H9 (cell line): ENCODE results near the gene PGR. TPM values are rescaled to one million over a fixed set of nuclear protein-coding genes. Genes with fewer than 3 reads are reported as not detected.

ENCODE experiments used
- DNase-seq: peaks from one replicate; pipeline ENCODE4 v3.0.0-alpha.2; 2017
- H2AFZ ChIP-seq: one replicate; pipeline ENCODE4 v1.6.1; 2013; ENCODE audit warnings: mild to moderate bottlenecking, low read length, control low read depth, moderate library complexity
- H2AK5ac ChIP-seq: 2 replicates; pipeline ENCODE4 v1.6.1; 2013; ENCODE audit warnings: low read length, control low read depth, mixed read lengths; ENCODE audit not compliant: insufficient read length
- H2BK120ac ChIP-seq: one replicate; pipeline ENCODE4 v1.6.1; 2013; ENCODE audit warnings: low read depth, mild to moderate bottlenecking, low read length, control low read depth, inconsistent platforms; ENCODE audit not compliant: poor library complexity, severe bottlenecking
- H2BK12ac ChIP-seq: 2 replicates; pipeline ENCODE4 v1.6.1; 2013; ENCODE audit warnings: low read length, control low read depth, mixed read lengths, low read depth; ENCODE audit not compliant: insufficient read length
- H2BK15ac ChIP-seq: 2 replicates; pipeline ENCODE4 v1.6.1; 2013; ENCODE audit warnings: low read depth, low read length, control low read depth
- H2BK20ac ChIP-seq: one replicate; pipeline ENCODE4 v1.6.1; 2013; ENCODE audit warnings: low read depth, mild to moderate bottlenecking, low read length, control low read depth, inconsistent platforms; ENCODE audit not compliant: poor library complexity, severe bottlenecking
- H2BK5ac ChIP-seq: 2 replicates; pipeline ENCODE4 v1.6.1; 2013; ENCODE audit warnings: low read length, control low read depth, mixed read lengths; ENCODE audit not compliant: insufficient read length
- H3K14ac ChIP-seq: 2 replicates; pipeline ENCODE4 v1.6.1; 2013; ENCODE audit warnings: low read length, control low read depth; ENCODE audit not compliant: insufficient read depth
- H3K18ac ChIP-seq: 2 replicates; pipeline ENCODE4 v1.6.1; 2013; ENCODE audit warnings: low read depth, mild to moderate bottlenecking, mixed read lengths, low read length, control low read depth; ENCODE audit not compliant: insufficient read length
- H3K23ac ChIP-seq: 2 replicates; pipeline ENCODE4 v1.6.1; 2013; ENCODE audit warnings: low read length, control low read depth, mixed read lengths, low read depth; ENCODE audit not compliant: insufficient read length
- H3K23me2 ChIP-seq: 2 replicates; pipeline ENCODE4 v1.6.1; 2013; ENCODE audit warnings: low read depth, mild to moderate bottlenecking, mixed read lengths, low read length, control low read depth; ENCODE audit not compliant: insufficient read length, poor library complexity, severe bottlenecking
- H3K27ac ChIP-seq: 2 replicates; pipeline ENCODE4 v1.5.1; 2013; ENCODE audit warnings: low read length, control low read depth, mixed read lengths, low read depth; ENCODE audit not compliant: insufficient read length
- H3K27me3 ChIP-seq: 2 replicates; pipeline ENCODE4 v1.6.1; 2013; ENCODE audit warnings: low read length, control low read depth, inconsistent platforms; ENCODE audit not compliant: insufficient read depth
- H3K4ac ChIP-seq: 2 replicates; pipeline ENCODE4 v1.6.1; 2013; ENCODE audit warnings: low read depth, mild to moderate bottlenecking, control low read depth, inconsistent platforms, low read length, moderate library complexity
- H3K4me1 ChIP-seq: 2 replicates; pipeline ENCODE4 v1.6.1; 2013; ENCODE audit warnings: low read length, control low read depth, inconsistent platforms; ENCODE audit not compliant: insufficient read depth
- H3K4me2 ChIP-seq: 2 replicates; pipeline ENCODE4 v1.6.1; 2013; ENCODE audit warnings: low read length, control low read depth, mixed read lengths; ENCODE audit not compliant: insufficient read length, insufficient read depth
- H3K56ac ChIP-seq: 2 replicates; pipeline ENCODE4 v1.6.1; 2013; ENCODE audit warnings: low read depth, mild to moderate bottlenecking, mixed read lengths, low read length, control low read depth; ENCODE audit not compliant: insufficient read length
- H3K79me1 ChIP-seq: 2 replicates; pipeline ENCODE4 v1.6.1; 2013; ENCODE audit warnings: low read depth, mild to moderate bottlenecking, moderate library complexity, low read length, control low read depth, inconsistent platforms; ENCODE audit not compliant: insufficient read depth, poor library complexity, severe bottlenecking
- H3K79me2 ChIP-seq: 2 replicates; pipeline ENCODE4 v1.6.1; 2013; ENCODE audit warnings: low read length, control low read depth, inconsistent platforms; ENCODE audit not compliant: insufficient read depth
- H3K9ac ChIP-seq: 2 replicates; pipeline ENCODE4 v1.6.1; 2013; ENCODE audit warnings: low read length, control low read depth, mixed read lengths; ENCODE audit not compliant: insufficient read length; ENCODE audit errors: extremely low read depth
- H3K9me3 ChIP-seq: one replicate; pipeline ENCODE4 v1.6.1; 2013; ENCODE audit warnings: low read depth, low read length, inconsistent platforms; ENCODE audit not compliant: control insufficient read depth
- H3T11ph ChIP-seq: one replicate; pipeline ENCODE4 v1.6.1; 2013; ENCODE audit warnings: mild to moderate bottlenecking, low read length, control low read depth, inconsistent platforms
- H4K20me1 ChIP-seq: one replicate; pipeline ENCODE4 v1.6.1; 2013; ENCODE audit not compliant: control insufficient read depth, insufficient read length, insufficient read depth
- H4K5ac ChIP-seq: 2 replicates; pipeline ENCODE4 v1.6.1; 2013; ENCODE audit warnings: low read depth, mild to moderate bottlenecking, mixed read lengths, low read length, control low read depth; ENCODE audit not compliant: insufficient read length
- H4K8ac ChIP-seq: replicated peaks from 2 replicates; pipeline ENCODE4 v1.6.1; 2013; ENCODE audit warnings: low read length, control low read depth, mixed read lengths, low read depth; ENCODE audit not compliant: insufficient read length
- H4K91ac ChIP-seq: 2 replicates; pipeline ENCODE4 v1.6.1; 2013; ENCODE audit warnings: low read depth, mild to moderate bottlenecking, moderate library complexity, mixed read lengths, low read length, control low read depth; ENCODE audit not compliant: insufficient read length
- H3K27ac Mint-ChIP-seq, 3 experiments: 2 replicates in 2 of 3; 3 replicates in 1 of 3; pipeline ENCODE4 v1.8.0; 2020 to 2021; ENCODE audit warnings: mixed read lengths in 3 of 3, mild to moderate bottlenecking in 1 of 3, moderate library complexity in 1 of 3
- H3K27me3 Mint-ChIP-seq: 2 replicates; pipeline ENCODE4 v1.8.0; 2021; ENCODE audit warnings: low read depth, mild to moderate bottlenecking, moderate library complexity, mixed read lengths
- H3K36me3 Mint-ChIP-seq, 3 experiments: 2 replicates in 2 of 3; 3 replicates in 1 of 3; pipeline ENCODE4 v1.8.0; 2020 to 2021; ENCODE audit warnings: low read depth in 3 of 3, mixed read lengths in 3 of 3; ENCODE audit not compliant: insufficient read depth in 1 of 3
- H3K4me1 Mint-ChIP-seq, 2 experiments: 2 replicates each; pipeline ENCODE4 v1.8.0; 2020; ENCODE audit warnings: mixed read lengths in 2 of 2
- H3K4me3 Mint-ChIP-seq, 2 experiments: 2 replicates in 1 of 2; 3 replicates in 1 of 2; pipeline ENCODE4 v1.8.0; 2020 to 2021; ENCODE audit warnings: mild to moderate bottlenecking in 2 of 2, mixed read lengths in 2 of 2, moderate library complexity in 1 of 2
- H3K9me3 Mint-ChIP-seq, 2 experiments: 2 replicates in 1 of 2; 3 replicates in 1 of 2; pipeline ENCODE4 v1.8.0; 2020; ENCODE audit warnings: mild to moderate bottlenecking in 2 of 2, mixed read lengths in 2 of 2, moderate library complexity in 1 of 2
- WGBS: extraction: QIAGEN DNeasy Blood & Tissue Kit; methylation state at CpG from one replicate; pipeline ENCODE4 v1.1.7; 2013; ENCODE audit warnings: missing lambda C conversion rate, low lambda C conversion rate, mixed read lengths; ENCODE audit not compliant: insufficient read length; ENCODE audit errors: extremely low coverage; 5-methylcytosine and 5-hydroxymethylcytosine counted together
- total RNA-seq: library from RNA; stranded (reverse); gene quantifications from 2 replicates; pipeline ENCODE4 v1.2.1, GENCODE V29; 2021
- TF ChIP-seq, protein P1 (sequence below): fragments of 200-600 bp; sonication (generic); conservative IDR thresholded peaks from 3 replicates; pipeline ENCODE4 v1.8.0; 2021; ENCODE audit warnings: antibody characterized with exemption, mild to moderate bottlenecking

Gene PGR
- total RNA-seq, 1 experiment from 2014 or later, result 0.02 TPM

DNA sequence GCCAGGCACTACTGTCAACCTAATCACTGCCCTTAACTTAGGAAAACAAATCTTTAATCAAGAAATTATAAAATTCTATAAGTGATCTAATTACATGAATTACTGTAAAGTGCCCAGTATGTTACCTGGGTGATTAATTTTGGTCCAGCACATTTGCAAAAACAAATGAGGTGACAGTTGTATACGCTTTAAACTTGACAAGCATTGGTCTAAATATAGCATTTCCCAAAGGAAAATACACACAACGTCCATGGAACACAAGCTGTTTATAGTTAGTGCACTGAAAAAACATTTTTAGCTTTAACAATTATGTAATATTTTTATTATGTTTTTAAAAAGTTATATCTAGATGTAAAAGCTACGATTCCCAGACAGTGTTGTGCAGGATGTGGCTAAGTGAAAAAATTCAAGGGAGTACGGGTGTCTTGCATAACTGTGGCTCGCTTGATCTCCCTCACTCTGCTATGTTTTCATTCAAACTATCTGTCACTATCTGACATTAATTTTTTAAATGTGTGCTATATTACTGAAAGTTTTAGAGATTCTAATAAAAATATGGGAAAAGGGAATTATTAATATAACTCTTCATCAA is 38.8 kb downstream of the PGR start:
- no peak overlapping the region for H2BK20ac ChIP-seq
- no peak overlapping the region for H2BK5ac ChIP-seq
- H4K20me1 ChIP-seq, result no peaks in the 10 kb centered on the region
- H3K4me1 ChIP-seq, result no peaks in the 10 kb centered on the region
- no peak overlapping the region for H2AK5ac ChIP-seq
- H3K4me2 ChIP-seq, result no peak overlapping the region
- H2BK12ac ChIP-seq, result no peak overlapping the region
- H3T11ph ChIP-seq, result no peak overlapping the region
- Mint-ChIP-seq H3K9me3 (peaks cover 6 to 9% of the 10 kb centered on the region in 2 experiments; a peak in 2 of 5 replicates), H3K27ac (no peak overlapping the region), H3K4me1 (no peaks in the 10 kb centered on the region), H3K27me3 (no peaks in the 10 kb centered on the region; the same call in 1 of the 2 replicates), H3K4me3 (no peak overlapping the region), H3K36me3 (peaks cover 0 to 5% (median 0%) of the 10 kb centered on the region in 3 experiments; a peak in 2 of 7 replicates)
- H4K91ac ChIP-seq, result no peak overlapping the region
- H3K23me2 ChIP-seq, result no peaks in the 10 kb centered on the region
- no peak overlapping the region for H3K23ac ChIP-seq
- no peak for DNase-seq
- no peaks in the 10 kb centered on the region for H3K9me3 ChIP-seq
- no peaks in the 10 kb centered on the region for H3K27me3 ChIP-seq
- no peak overlapping the region for H3K18ac ChIP-seq
- no peaks in the 10 kb centered on the region for H3K79me1 ChIP-seq
- no peak overlapping the region for H4K8ac ChIP-seq
- no peak overlapping the region for H3K14ac ChIP-seq
- no peaks in the 10 kb centered on the region for H3K79me2 ChIP-seq
- no peak overlapping the region for H2AFZ ChIP-seq
- TF ChIP-seq, protein P1, sequence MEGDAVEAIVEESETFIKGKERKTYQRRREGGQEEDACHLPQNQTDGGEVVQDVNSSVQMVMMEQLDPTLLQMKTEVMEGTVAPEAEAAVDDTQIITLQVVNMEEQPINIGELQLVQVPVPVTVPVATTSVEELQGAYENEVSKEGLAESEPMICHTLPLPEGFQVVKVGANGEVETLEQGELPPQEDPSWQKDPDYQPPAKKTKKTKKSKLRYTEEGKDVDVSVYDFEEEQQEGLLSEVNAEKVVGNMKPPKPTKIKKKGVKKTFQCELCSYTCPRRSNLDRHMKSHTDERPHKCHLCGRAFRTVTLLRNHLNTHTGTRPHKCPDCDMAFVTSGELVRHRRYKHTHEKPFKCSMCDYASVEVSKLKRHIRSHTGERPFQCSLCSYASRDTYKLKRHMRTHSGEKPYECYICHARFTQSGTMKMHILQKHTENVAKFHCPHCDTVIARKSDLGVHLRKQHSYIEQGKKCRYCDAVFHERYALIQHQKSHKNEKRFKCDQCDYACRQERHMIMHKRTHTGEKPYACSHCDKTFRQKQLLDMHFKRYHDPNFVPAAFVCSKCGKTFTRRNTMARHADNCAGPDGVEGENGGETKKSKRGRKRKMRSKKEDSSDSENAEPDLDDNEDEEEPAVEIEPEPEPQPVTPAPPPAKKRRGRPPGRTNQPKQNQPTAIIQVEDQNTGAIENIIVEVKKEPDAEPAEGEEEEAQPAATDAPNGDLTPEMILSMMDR, result no peak
- WGBS, result no CpG with 5 or more reads among the region's 5 CpGs
- no peak overlapping the region for H3K9ac ChIP-seq
- no peak overlapping the region for H4K5ac ChIP-seq
- no peak overlapping the region for H2BK15ac ChIP-seq
- no peak overlapping the region for H2BK120ac ChIP-seq
- no peak overlapping the region for H3K4ac ChIP-seq
- H3K56ac ChIP-seq, result no peak overlapping the region
- no peak overlapping the region for H3K27ac ChIP-seq
